ENCODE results near the gene TMEM132C. TPM values are rescaled to one million over a fixed set of nuclear protein-coding genes. Genes with fewer than 3 reads are reported as not detected.

The TMEM132C gene
- total and polyA plus RNA-seq, 2 of the 13 experiments (the other 11 are each of a cell fraction or from before 2014, with no cell fraction given): not detected

DNA sequence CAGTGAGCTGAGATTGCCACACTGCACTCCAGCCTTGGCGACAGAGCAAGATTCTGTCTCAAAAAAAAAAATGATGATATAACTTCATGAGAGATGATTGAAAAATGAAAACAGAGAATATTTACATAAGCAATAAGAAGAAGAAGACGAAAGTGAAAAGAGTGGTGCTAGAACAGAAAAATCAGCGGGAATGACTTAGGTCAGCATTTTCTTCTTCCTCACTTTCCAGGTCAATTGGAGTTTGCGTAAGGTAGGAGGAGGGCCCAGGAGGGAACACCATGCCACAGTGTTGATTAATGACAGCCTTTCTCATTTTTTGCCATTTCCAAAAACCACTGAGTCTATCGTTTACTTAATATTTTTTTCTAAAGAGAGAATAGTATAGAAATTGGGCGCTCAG is 356.8 kb downstream of the TMEM132C start:
- DNase-seq (ENCODE audit: low spot score) (no peak), ATAC-seq (no peak), FAIRE-seq (no peak)
- no peak overlapping the region for H3K27ac ChIP-seq (ENCODE audit: extremely low read length, insufficient read depth, low read length)
- in situ Hi-C loops (cut with HindIII; ENCODE audit: extremely low pct_ligation_motif_present, low pct_unique_long_range_greater_than_20kb) (no loop called here), intact Hi-C loops (cut with micrococcal nuclease; ENCODE audit: unreplicated experiment) (no loop called here)
- no peaks in the 10 kb centered on the region for H3K9me3 ChIP-seq (ENCODE audit: low read length)
- H3K27me3 ChIP-seq (ENCODE audit: control insufficient read depth in 1 of 2, insufficient read depth in 2 of 2, low read length in 2 of 2): 0 out of 5 replicates have a peak, but pooled peaks cover 0 to 3% of the 10 kb centered on the region in 2 experiments
- H3K4me3 ChIP-seq (replicated peaks in 1 of 3; ENCODE audit: insufficient read depth in 1 of 3, low read depth in 2 of 3, low read length in 3 of 3): no peak overlapping the region
- TF ChIP-seq, protein P1, sequence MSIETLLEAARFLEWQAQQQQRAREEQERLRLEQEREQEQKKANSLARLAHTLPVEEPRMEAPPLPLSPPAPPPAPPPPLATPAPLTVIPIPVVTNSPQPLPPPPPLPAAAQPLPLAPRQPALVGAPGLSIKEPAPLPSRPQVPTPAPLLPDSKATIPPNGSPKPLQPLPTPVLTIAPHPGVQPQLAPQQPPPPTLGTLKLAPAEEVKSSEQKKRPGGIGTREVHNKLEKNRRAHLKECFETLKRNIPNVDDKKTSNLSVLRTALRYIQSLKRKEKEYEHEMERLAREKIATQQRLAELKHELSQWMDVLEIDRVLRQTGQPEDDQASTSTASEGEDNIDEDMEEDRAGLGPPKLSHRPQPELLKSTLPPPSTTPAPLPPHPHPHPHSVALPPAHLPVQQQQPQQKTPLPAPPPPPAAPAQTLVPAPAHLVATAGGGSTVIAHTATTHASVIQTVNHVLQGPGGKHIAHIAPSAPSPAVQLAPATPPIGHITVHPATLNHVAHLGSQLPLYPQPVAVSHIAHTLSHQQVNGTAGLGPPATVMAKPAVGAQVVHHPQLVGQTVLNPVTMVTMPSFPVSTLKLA (IDR thresholded peaks at IDR 0.05): no peak
- TF ChIP-seq, protein P2, sequence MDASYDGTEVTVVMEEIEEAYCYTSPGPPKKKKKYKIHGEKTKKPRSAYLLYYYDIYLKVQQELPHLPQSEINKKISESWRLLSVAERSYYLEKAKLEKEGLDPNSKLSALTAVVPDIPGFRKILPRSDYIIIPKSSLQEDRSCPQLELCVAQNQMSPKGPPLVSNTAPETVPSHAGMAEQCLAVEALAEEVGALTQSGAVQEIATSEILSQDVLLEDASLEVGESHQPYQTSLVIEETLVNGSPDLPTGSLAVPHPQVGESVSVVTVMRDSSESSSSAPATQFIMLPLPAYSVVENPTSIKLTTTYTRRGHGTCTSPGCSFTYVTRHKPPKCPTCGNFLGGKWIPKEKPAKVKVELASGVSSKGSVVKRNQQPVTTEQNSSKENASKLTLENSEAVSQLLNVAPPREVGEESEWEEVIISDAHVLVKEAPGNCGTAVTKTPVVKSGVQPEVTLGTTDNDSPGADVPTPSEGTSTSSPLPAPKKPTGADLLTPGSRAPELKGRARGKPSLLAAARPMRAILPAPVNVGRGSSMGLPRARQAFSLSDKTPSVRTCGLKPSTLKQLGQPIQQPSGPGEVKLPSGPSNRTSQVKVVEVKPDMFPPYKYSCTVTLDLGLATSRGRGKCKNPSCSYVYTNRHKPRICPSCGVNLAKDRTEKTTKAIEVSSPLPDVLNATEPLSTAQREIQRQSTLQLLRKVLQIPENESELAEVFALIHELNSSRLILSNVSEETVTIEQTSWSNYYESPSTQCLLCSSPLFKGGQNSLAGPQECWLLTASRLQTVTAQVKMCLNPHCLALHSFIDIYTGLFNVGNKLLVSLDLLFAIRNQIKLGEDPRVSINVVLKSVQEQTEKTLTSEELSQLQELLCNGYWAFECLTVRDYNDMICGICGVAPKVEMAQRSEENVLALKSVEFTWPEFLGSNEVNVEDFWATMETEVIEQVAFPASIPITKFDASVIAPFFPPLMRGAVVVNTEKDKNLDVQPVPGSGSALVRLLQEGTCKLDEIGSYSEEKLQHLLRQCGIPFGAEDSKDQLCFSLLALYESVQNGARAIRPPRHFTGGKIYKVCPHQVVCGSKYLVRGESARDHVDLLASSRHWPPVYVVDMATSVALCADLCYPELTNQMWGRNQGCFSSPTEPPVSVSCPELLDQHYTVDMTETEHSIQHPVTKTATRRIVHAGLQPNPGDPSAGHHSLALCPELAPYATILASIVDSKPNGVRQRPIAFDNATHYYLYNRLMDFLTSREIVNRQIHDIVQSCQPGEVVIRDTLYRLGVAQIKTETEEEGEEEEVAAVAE (CRISPR knock-in tag; IDR thresholded peaks at IDR 0.05; ENCODE audit: borderline replicate concordance): no peak
- TF ChIP-seq THAP11 (CRISPR knock-in tag; IDR thresholded peaks at IDR 0.05): no peak
- no peak for TF ChIP-seq ZNF772 (CRISPR knock-in tag; IDR thresholded peaks at IDR 0.05)
- peak; percentile 72 for TF ChIP-seq MAFF (IDR thresholded peaks at IDR 0.05; ENCODE audit: low read depth, low read length)
- peak; percentile 79 to 89 for TF ChIP-seq MAFK (conservative IDR thresholded peaks at IDR 0.05 in 1 of 2, IDR thresholded peaks at IDR 0.05 in 1 of 2; ENCODE audit: low read length in 2 of 2)
- TF ChIP-seq, protein P3, sequence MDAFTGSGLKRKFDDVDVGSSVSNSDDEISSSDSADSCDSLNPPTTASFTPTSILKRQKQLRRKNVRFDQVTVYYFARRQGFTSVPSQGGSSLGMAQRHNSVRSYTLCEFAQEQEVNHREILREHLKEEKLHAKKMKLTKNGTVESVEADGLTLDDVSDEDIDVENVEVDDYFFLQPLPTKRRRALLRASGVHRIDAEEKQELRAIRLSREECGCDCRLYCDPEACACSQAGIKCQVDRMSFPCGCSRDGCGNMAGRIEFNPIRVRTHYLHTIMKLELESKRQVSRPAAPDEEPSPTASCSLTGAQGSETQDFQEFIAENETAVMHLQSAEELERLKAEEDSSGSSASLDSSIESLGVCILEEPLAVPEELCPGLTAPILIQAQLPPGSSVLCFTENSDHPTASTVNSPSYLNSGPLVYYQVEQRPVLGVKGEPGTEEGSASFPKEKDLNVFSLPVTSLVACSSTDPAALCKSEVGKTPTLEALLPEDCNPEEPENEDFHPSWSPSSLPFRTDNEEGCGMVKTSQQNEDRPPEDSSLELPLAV (CRISPR knock-in tag; conservative IDR thresholded peaks at IDR 0.05; ENCODE audit: low read depth): no peak
- no peaks in the 10 kb centered on the region for H3K4me1 ChIP-seq (ENCODE audit: insufficient read depth, low read length)
- CTCF ChIA-PET (ENCODE audit: low intra/inter-chr PET ratio, low total read pairs): no interaction called here
- 37% methylated on average over 6 of the region's 6 CpGs for WGBS (ENCODE audit: low lambda C conversion rate)
- no peaks in the 10 kb centered on the region for H3K36me3 ChIP-seq (replicated peaks in 1 of 2; ENCODE audit: control insufficient read depth in 1 of 2, insufficient read depth in 2 of 2, low read length in 2 of 2)
- no TSS peak for BruUV-seq (replicated peaks)
- H2AFZ ChIP-seq (ENCODE audit: low read length): no peak overlapping the region
- no peaks in the 10 kb centered on the region for H4K20me1 ChIP-seq (ENCODE audit: insufficient read depth, low read length)
- H3K79me2 ChIP-seq (ENCODE audit: insufficient read depth, low read length): no peaks in the 10 kb centered on the region
- POLR2A ChIA-PET: no interaction called here
- no peak overlapping the region for H3K9ac ChIP-seq (ENCODE audit: insufficient read depth, low read depth, low read length)
- no peak overlapping the region for H3K4me2 ChIP-seq (ENCODE audit: low read depth, low read length)
